ENCODE measurements around the gene FHOD1. TPM values are rescaled to one million over a fixed set of nuclear protein-coding genes. Genes with fewer than 3 reads are reported as not detected.

FHOD1 gene
- total and polyA plus RNA-seq, 9 of the 15 experiments (the other 6 are each of a cell fraction or from before 2014, with no cell fraction given), result 18.7 to 126 (median 32.3) TPM

DNA sequence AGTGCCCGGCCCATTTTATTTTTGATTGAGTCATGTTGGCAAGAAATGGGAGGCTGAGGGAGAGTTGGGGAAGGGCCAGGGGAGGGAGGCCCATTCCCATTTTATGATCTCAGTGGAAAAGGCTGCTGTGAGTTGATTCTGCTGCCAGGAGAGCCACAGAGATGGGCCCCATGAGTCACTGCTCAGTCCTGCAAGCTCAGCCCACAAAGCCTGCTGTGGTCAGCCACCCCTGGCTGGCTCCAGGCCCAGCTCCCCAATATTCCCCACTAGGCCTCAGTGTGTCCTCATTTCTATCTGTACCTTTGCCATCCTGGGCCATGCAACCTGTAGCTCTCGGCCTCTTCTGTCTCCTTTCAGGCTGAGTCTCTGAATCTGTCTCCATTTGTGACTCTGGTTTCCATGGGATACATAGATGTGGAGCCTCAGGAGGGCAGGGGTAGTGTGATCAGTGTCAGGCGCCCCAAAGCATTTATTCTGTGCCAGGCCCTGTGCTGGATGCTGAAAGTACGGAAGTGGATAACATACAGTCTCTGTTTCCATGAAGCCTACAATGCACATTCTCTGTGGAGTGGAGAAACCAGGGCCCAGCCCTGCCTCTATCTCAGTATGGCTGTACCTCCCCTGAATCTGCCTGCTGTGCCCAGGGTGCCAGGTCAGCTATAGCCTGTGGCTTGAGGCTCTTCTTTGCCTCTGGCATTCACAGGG lies 30.2 kb upstream of the FHOD1 start (continued):
- no peak for TF ChIP-seq RBM14 (IDR thresholded peaks at IDR 0.05; ENCODE audit: borderline replicate concordance, insufficient read depth, low read depth, low read length)
- TF ChIP-seq JUN (IDR thresholded peaks at IDR 0.05; ENCODE audit: borderline replicate concordance, low read depth, low read length), result peak; percentile 65; the same call in 1 of the 2 replicates
- TF ChIP-seq JUN (CRISPR knock-in tag; IDR thresholded peaks at IDR 0.05; ENCODE audit: borderline replicate concordance), result no peak
- peak; percentile 21; the same call in 1 of the 2 replicates for TF ChIP-seq SMARCA4 (IDR thresholded peaks at IDR 0.05)
- peak; percentile 94 for TF ChIP-seq FOSL1 (tag; conservative IDR thresholded peaks at IDR 0.05)
- no peak for TF ChIP-seq ETS2 (tag; IDR thresholded peaks at IDR 0.05; ENCODE audit: borderline replicate concordance, poor library complexity, severe bottlenecking)

DNA sequence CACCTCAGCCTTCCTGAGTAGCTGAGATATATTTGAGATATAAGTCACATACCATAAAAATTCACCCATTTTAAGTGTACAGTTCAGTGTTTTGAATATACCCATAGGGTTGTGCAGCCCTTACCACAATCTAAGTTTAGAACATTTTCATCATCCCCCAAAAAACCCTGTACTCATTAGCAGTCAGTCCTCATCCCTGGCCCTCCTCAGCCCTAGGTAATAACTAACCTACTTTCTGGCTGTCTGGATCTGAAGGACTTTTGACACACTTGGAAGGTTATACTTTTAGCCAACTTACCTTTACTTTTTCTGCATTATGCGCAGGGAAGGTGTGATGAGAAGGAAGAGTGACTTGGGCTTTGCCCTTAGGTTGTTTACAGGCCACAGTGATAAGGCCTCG lies 28.0 kb upstream of the FHOD1 start:
- 92% methylated on average over 2 of the region's 2 CpGs for WGBS (ENCODE audit: insufficient coverage, low coverage, missing lambda C conversion rate)

More for the DNA sequence above, 28.0 kb upstream of the FHOD1 start:
- no peak overlapping the region for H3K4me2 ChIP-seq (ENCODE audit: insufficient read depth, low read length)
- H3K4me1 ChIP-seq (replicated peaks in 1 of 2; ENCODE audit: control insufficient read depth in 2 of 2, insufficient read depth in 2 of 2, low read length in 2 of 2), result peaks cover 22 to 38% of the 10 kb centered on the region in 2 experiments
- in situ Hi-C loops (cut with MboI) (no loop called here), intact Hi-C loops (cut with micrococcal nuclease) (loop anchor here (5.0 kb wide), 1 partner anchor 38 kb away; no protein-coding TSS in a partner anchor)
- peaks cover 30% of the 10 kb centered on the region; the same call in 2 of the 3 replicates for H3K36me3 ChIP-seq (ENCODE audit: control insufficient read depth, insufficient read depth, low read length)
- H3K4me3 ChIP-seq, result no peak overlapping the region
- H4K20me1 ChIP-seq (replicated peaks; ENCODE audit: control insufficient read depth, insufficient read depth, low read length), result no peaks in the 10 kb centered on the region
- POLR2A ChIA-PET, result no interaction called here
- ATAC-seq (no peak), FAIRE-seq (peak; percentile 11), DNase-seq (ENCODE audit: extremely low read depth in 1 of 4, low spot score in 3 of 4) (no peak)
- H3K79me2 ChIP-seq (ENCODE audit: control insufficient read depth, insufficient read depth, low read length), result peaks cover 30% of the 10 kb centered on the region
- no peak overlapping the region for H3K27ac ChIP-seq (ENCODE audit: extremely low read depth, low read depth, low read length)
- CTCF ChIA-PET (ENCODE audit: low intra/inter-chr PET ratio), result no interaction called here
- no peak overlapping the region for H2AFZ ChIP-seq (ENCODE audit: low read depth, low read length)
- H3K9ac ChIP-seq (ENCODE audit: insufficient read depth in 1 of 2, low read depth in 2 of 2, low read length in 2 of 2), result no peak overlapping the region
- TF ChIP-seq CCAR2 (IDR thresholded peaks at IDR 0.05; ENCODE audit: low read depth, low read length) (no peak), SMARCA4 (IDR thresholded peaks at IDR 0.05) (no peak), MTA3 (IDR thresholded peaks at IDR 0.05; ENCODE audit: borderline replicate concordance) (no peak)
- no peaks in the 10 kb centered on the region for H3K27me3 ChIP-seq (ENCODE audit: control insufficient read depth in 2 of 2, insufficient read depth in 2 of 2, low read length in 2 of 2)
- no peaks in the 10 kb centered on the region for H3K9me3 ChIP-seq (replicated peaks; ENCODE audit: control insufficient read depth, insufficient read depth, low read depth, low read length)
- BruUV-seq (replicated peaks), result TSS peak; percentile 16
- H3K9me1 ChIP-seq (ENCODE audit: control insufficient read depth, insufficient read depth, low read length), result no peaks in the 10 kb centered on the region

Data from K562 (cell line).